Upper lobe of left lung (tissue), 4 donors: ENCODE measurements around the gene ADD2.

Experiments
- EP300 ChIP-seq, 4 donors: sonication (generic); formaldehyde crosslinking; IDR thresholded peaks; one replicate each; pipeline ENCODE4 v1.5.1; 2017; ENCODE audit warnings: antibody characterized with exemption in 4 of 4, control low read depth in 2 of 4
- POLR2A ChIP-seq, 4 donors: fragments of 450-650 bp; IDR thresholded peaks; one replicate each; pipeline ENCODE4 v1.5.1; 2016 to 2017; ENCODE audit warnings: antibody characterized with exemption in 4 of 4, mild to moderate bottlenecking in 2 of 4
- POLR2AphosphoS5 ChIP-seq, 2 donors: sonication (generic); formaldehyde crosslinking; IDR thresholded peaks; one replicate each; pipeline ENCODE4 v1.5.1; 2017; ENCODE audit warnings: antibody characterized with exemption in 2 of 2
- TF ChIP-seq, protein P1 (sequence below), 6 experiments: fragments of 450-650 bp in 4 of 6; fragments of 200-600 bp in 2 of 6; sonication (generic) in 2 of 6; IDR thresholded peaks; one replicate each; pipeline ENCODE4 v1.5.1; 2016 to 2019; ENCODE audit warnings: antibody characterized with exemption in 6 of 6

GRCh38 chr2:70733646-70734180 lies 34.3 kb downstream of the ADD2 start:
- TF ChIP-seq, protein P1, sequence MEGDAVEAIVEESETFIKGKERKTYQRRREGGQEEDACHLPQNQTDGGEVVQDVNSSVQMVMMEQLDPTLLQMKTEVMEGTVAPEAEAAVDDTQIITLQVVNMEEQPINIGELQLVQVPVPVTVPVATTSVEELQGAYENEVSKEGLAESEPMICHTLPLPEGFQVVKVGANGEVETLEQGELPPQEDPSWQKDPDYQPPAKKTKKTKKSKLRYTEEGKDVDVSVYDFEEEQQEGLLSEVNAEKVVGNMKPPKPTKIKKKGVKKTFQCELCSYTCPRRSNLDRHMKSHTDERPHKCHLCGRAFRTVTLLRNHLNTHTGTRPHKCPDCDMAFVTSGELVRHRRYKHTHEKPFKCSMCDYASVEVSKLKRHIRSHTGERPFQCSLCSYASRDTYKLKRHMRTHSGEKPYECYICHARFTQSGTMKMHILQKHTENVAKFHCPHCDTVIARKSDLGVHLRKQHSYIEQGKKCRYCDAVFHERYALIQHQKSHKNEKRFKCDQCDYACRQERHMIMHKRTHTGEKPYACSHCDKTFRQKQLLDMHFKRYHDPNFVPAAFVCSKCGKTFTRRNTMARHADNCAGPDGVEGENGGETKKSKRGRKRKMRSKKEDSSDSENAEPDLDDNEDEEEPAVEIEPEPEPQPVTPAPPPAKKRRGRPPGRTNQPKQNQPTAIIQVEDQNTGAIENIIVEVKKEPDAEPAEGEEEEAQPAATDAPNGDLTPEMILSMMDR (IDR thresholded peaks at IDR 0.05) = no peak
- TF ChIP-seq EP300 (IDR thresholded peaks at IDR 0.05) (no peak), POLR2AphosphoS5 (IDR thresholded peaks at IDR 0.05) (no peak), POLR2A (IDR thresholded peaks at IDR 0.05) (no peak)
